Mammary epithelial cell (primary cell): ENCODE results near the gene GUCY1A1.

ENCODE experiments used
- CTCF ChIP-seq, 2 donors: IDR thresholded peaks in 1 of 2; conservative IDR thresholded peaks in 1 of 2; 2 replicates each; pipeline ENCODE4 v1.5.1; 2011 to 2012; ENCODE audit warnings: inconsistent platforms in 2 of 2, low read length in 2 of 2, mild to moderate bottlenecking in 2 of 2, control low read depth in 1 of 2, low read depth in 1 of 2; ENCODE audit not compliant: insufficient read depth in 1 of 2; ENCODE audit errors: extremely low read depth in 1 of 2
- EZH2 ChIP-seq: IDR thresholded peaks from 2 replicates; pipeline ENCODE4 v1.6.1; 2012; ENCODE audit warnings: low read length, inconsistent platforms, borderline replicate concordance

- TF ChIP-seq CTCF (conservative IDR thresholded peaks at IDR 0.05 in 1 of 2, IDR thresholded peaks at IDR 0.05 in 1 of 2; ENCODE audit: extremely low read depth in 1 of 2, insufficient read depth in 1 of 2, low read depth in 1 of 2, low read length in 2 of 2), result no peak
- TF ChIP-seq EZH2, result no peak
Measured at GRCh38 chr4:155696226-155696625, 29.6 kb downstream of the GUCY1A1 start.
